GM12878 (cell line): ENCODE measurements around the gene B9D2. TPM values are rescaled to one million over a fixed set of nuclear protein-coding genes. Genes with fewer than 3 reads are reported as not detected.
A peak's percentile ranks its signal among the peaks of the same experiment; 100 is the strongest.

Experiments
- CEBPZ ChIP-seq: fragments of 150-350 bp; IDR thresholded peaks from 2 replicates; pipeline ENCODE4 v1.6.1; 2016; ENCODE audit warnings: low read depth, low read length
- CREB1 ChIP-seq: IDR thresholded peaks from 2 replicates; pipeline ENCODE4 v1.6.1; 2012; ENCODE audit warnings: low read depth, mild to moderate bottlenecking, inconsistent platforms
- DPF2 ChIP-seq: fragments of 450-650 bp; IDR thresholded peaks from 2 replicates; pipeline ENCODE4 v1.6.1; 2017; ENCODE audit warnings: mild to moderate bottlenecking
- GABPA ChIP-seq: IDR thresholded peaks from 2 replicates; pipeline ENCODE4 v1.6.1; 2014; ENCODE audit warnings: antibody characterized with exemption, low read depth, mild to moderate bottlenecking, inconsistent platforms
- NFYA ChIP-seq: IDR thresholded peaks from 2 replicates; pipeline ENCODE4 v1.6.1; 2011; ENCODE audit warnings: low read depth, mild to moderate bottlenecking, low read length, improper control_type of control experiment, borderline replicate concordance
- NR2F1 ChIP-seq: fragments of 450-650 bp; conservative IDR thresholded peaks from 2 replicates; pipeline ENCODE4 v1.6.1; 2017; ENCODE audit warnings: mild to moderate bottlenecking
- PAX8 ChIP-seq: fragments of 450-650 bp; IDR thresholded peaks from 2 replicates; pipeline ENCODE4 v1.6.1; 2017; ENCODE audit warnings: mild to moderate bottlenecking, moderate library complexity
- PML ChIP-seq: IDR thresholded peaks from 2 replicates; pipeline ENCODE4 v1.6.1; 2012; ENCODE audit warnings: low read length, inconsistent platforms
- RAD21 ChIP-seq: IDR thresholded peaks from 2 replicates; pipeline ENCODE4 v1.6.1; 2011; ENCODE audit warnings: mild to moderate bottlenecking, low read depth, low read length, moderate library complexity; ENCODE audit not compliant: insufficient read depth
- RFX5 ChIP-seq: IDR thresholded peaks from 2 replicates; pipeline ENCODE4 v1.6.1; 2011; ENCODE audit warnings: low read depth, low read length, improper control_type of control experiment
- SIN3A ChIP-seq: IDR thresholded peaks from 2 replicates; pipeline ENCODE4 v1.6.1; 2012; ENCODE audit warnings: low read depth, low read length, improper control_type of control experiment
- SREBF2 ChIP-seq: IDR thresholded peaks from 2 replicates; pipeline ENCODE4 v1.6.1; 2012; ENCODE audit warnings: mild to moderate bottlenecking, low read length
- TCF12 ChIP-seq: IDR thresholded peaks from 2 replicates; pipeline ENCODE4 v1.6.1; 2011; ENCODE audit warnings: low read depth, mild to moderate bottlenecking, low read length
- ZBTB40 ChIP-seq: fragments of 450-650 bp; IDR thresholded peaks from 2 replicates; pipeline ENCODE4 v1.6.1; 2016; ENCODE audit warnings: mild to moderate bottlenecking, moderate library complexity, borderline replicate concordance
- polyA plus RNA-seq, 11 experiments: library from polyadenylated mRNA; depleted of rRNA in 4 of 11; unstranded in 6 of 11; stranded (reverse) in 5 of 11; fragments of >200 nt; fragmentation: Nextera tagmentation in 4 of 11; fragmentation: Illumina TruSeq in 1 of 11; extraction: Ambion mirVana in 4 of 11; extraction: Trizol in 1 of 11; gene quantifications; 1 replicate in 1 of 11; 2 replicates in 10 of 11; pipeline versions ENCODE4 v1.2.1 to v1.2.3, GENCODE V29; 2011 to 2016; ENCODE audit warnings: inconsistent platforms in 2 of 11, missing spikeins in 2 of 11, low read depth in 1 of 11
- total RNA-seq, 4 experiments: library from RNA; depleted of rRNA in 3 of 4; stranded (reverse); fragments of >200 nt in 3 of 4; fragmentation: Illumina TruSeq in 1 of 4; extraction: Trizol in 1 of 4; gene quantifications; 2 replicates each; pipeline versions ENCODE4 v1.2.1 to v1.2.3, GENCODE V29; 2013 to 2021
- TF ChIP-seq, protein P1 (sequence below): fragments of 450-650 bp; formaldehyde crosslinking; IDR thresholded peaks from 2 replicates; pipeline ENCODE4 v1.5.0; 2022; ENCODE audit warnings: mild to moderate bottlenecking, missing genetic modification characterization
- TF ChIP-seq, protein P2 (sequence below): IDR thresholded peaks from 2 replicates; pipeline ENCODE4 v1.6.1; 2012; ENCODE audit warnings: low read depth, low read length, improper control_type of control experiment
- TF ChIP-seq, protein P3 (sequence below): IDR thresholded peaks from 2 replicates; pipeline ENCODE4 v1.6.1; 2011; ENCODE audit warnings: low read depth, mild to moderate bottlenecking, low read length, moderate library complexity, borderline replicate concordance; ENCODE audit errors: extremely low read depth

Gene B9D2
- total and polyA plus RNA-seq, 10 of the 15 experiments (the other 5 are each of a cell fraction or from before 2014, with no cell fraction given): 2.4 to 12.4 (median 5.0) TPM

- TF ChIP-seq, protein P1, sequence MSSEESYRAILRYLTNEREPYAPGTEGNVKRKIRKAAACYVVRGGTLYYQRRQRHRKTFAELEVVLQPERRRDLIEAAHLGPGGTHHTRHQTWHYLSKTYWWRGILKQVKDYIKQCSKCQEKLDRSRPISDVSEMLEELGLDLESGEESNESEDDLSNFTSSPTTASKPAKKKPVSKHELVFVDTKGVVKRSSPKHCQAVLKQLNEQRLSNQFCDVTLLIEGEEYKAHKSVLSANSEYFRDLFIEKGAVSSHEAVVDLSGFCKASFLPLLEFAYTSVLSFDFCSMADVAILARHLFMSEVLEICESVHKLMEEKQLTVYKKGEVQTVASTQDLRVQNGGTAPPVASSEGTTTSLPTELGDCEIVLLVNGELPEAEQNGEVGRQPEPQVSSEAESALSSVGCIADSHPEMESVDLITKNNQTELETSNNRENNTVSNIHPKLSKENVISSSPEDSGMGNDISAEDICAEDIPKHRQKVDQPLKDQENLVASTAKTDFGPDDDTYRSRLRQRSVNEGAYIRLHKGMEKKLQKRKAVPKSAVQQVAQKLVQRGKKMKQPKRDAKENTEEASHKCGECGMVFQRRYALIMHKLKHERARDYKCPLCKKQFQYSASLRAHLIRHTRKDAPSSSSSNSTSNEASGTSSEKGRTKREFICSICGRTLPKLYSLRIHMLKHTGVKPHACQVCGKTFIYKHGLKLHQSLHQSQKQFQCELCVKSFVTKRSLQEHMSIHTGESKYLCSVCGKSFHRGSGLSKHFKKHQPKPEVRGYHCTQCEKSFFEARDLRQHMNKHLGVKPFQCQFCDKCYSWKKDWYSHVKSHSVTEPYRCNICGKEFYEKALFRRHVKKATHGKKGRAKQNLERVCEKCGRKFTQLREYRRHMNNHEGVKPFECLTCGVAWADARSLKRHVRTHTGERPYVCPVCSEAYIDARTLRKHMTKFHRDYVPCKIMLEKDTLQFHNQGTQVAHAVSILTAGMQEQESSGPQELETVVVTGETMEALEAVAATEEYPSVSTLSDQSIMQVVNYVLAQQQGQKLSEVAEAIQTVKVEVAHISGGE (CRISPR knock-in tag): no peak
- TF ChIP-seq SREBF2: no peak
- TF ChIP-seq, protein P2, sequence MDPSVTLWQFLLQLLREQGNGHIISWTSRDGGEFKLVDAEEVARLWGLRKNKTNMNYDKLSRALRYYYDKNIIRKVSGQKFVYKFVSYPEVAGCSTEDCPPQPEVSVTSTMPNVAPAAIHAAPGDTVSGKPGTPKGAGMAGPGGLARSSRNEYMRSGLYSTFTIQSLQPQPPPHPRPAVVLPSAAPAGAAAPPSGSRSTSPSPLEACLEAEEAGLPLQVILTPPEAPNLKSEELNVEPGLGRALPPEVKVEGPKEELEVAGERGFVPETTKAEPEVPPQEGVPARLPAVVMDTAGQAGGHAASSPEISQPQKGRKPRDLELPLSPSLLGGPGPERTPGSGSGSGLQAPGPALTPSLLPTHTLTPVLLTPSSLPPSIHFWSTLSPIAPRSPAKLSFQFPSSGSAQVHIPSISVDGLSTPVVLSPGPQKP: no peak; the same call in 1 of the 2 replicates
- TF ChIP-seq NFYA: no peak; the same call in 1 of the 2 replicates
- no peak for TF ChIP-seq DPF2
- peak; percentile 74 for TF ChIP-seq SIN3A
- no peak for TF ChIP-seq TCF12
- peak; percentile 62; the same call in 1 of the 2 replicates for TF ChIP-seq ZBTB40
- TF ChIP-seq GABPA: no peak
- TF ChIP-seq CREB1: peak; percentile 81
- peak; percentile 90; the same call in 1 of the 2 replicates for TF ChIP-seq PML
- peak; percentile 49; the same call in 1 of the 2 replicates for TF ChIP-seq RFX5
- TF ChIP-seq, protein P3, sequence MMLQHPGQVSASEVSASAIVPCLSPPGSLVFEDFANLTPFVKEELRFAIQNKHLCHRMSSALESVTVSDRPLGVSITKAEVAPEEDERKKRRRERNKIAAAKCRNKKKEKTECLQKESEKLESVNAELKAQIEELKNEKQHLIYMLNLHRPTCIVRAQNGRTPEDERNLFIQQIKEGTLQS: no peak
- peak; percentile 80; the same call in 1 of the 2 replicates for TF ChIP-seq PAX8
- TF ChIP-seq CEBPZ: no peak
- TF ChIP-seq RAD21: no peak
- TF ChIP-seq NR2F1: no peak; the same call in 1 of the 2 replicates
These were observed at the start of gene B9D2 (continued) for GRCh38 chr19:41363753-41364523.
